CD4-positive, CD25-positive, alpha-beta regulatory T cell (primary cell): ENCODE results near the gene PLA2R1. TPM values are rescaled to one million over a fixed set of nuclear protein-coding genes. Genes with fewer than 3 reads are reported as not detected.
A peak's percentile ranks its signal among the peaks of the same experiment; 100 is the strongest.

Source experiments
- ATAC-seq, 2 donors: fragments of 150-1000 bp; cut with Tn5 transposase; one replicate each; pipeline ENCODE4 v1.10.0; 2021; ENCODE audit warnings: low read depth in 2 of 2, moderate number of reproducible peaks in 2 of 2, moderate library complexity in 1 of 2
- DNase-seq, 3 donors: peaks; one replicate each; pipeline versions ENCODE4 v3.0.0 to v3.0.0-alpha.2; 2012 to 2022; ENCODE audit warnings: mixed read lengths in 1 of 3
- H3K27ac ChIP-seq: one replicate; pipeline ENCODE4 v1.7.0; 2013; ENCODE audit warnings: mild to moderate bottlenecking, low read length; ENCODE audit not compliant: insufficient read depth, poor library complexity, severe bottlenecking
- H3K27me3 ChIP-seq: one replicate; pipeline ENCODE4 v1.7.0; 2013; ENCODE audit warnings: low read length; ENCODE audit not compliant: control insufficient read depth, insufficient read depth
- H3K36me3 ChIP-seq: one replicate; pipeline ENCODE4 v1.7.0; 2013; ENCODE audit warnings: mild to moderate bottlenecking, low read length, moderate library complexity; ENCODE audit not compliant: control insufficient read depth, insufficient read depth
- H3K4me1 ChIP-seq: 2 replicates; pipeline ENCODE4 v1.7.0; 2013; ENCODE audit warnings: mild to moderate bottlenecking, low read length; ENCODE audit not compliant: insufficient read depth, control insufficient read depth, poor library complexity, severe bottlenecking
- H3K4me3 ChIP-seq: one replicate; pipeline ENCODE4 v1.7.0; 2013; ENCODE audit warnings: low read depth, mild to moderate bottlenecking, low read length, moderate library complexity
- H3K9me3 ChIP-seq, 2 experiments: 1 replicate in 1 of 2; 2 replicates in 1 of 2; pipeline ENCODE4 v1.7.0; 2013; ENCODE audit warnings: low read length in 2 of 2, mild to moderate bottlenecking in 1 of 2, moderate library complexity in 1 of 2; ENCODE audit not compliant: control insufficient read depth in 2 of 2
- H3K27ac Mint-ChIP-seq, 3 donors: one replicate each; pipeline ENCODE4 v1.8.0; 2020 to 2022; ENCODE audit warnings: mild to moderate bottlenecking in 3 of 3, mixed read lengths in 3 of 3, moderate library complexity in 2 of 3
- H3K27me3 Mint-ChIP-seq: one replicate; pipeline ENCODE4 v1.8.0; 2022; ENCODE audit warnings: mild to moderate bottlenecking, mixed read lengths
- H3K36me3 Mint-ChIP-seq: one replicate; pipeline ENCODE4 v1.8.0; 2020; ENCODE audit warnings: mixed read lengths
- H3K4me1 Mint-ChIP-seq, 4 donors: one replicate each; pipeline ENCODE4 v1.8.0; 2020 to 2022; ENCODE audit warnings: mixed read lengths in 4 of 4, mild to moderate bottlenecking in 1 of 4
- H3K4me3 Mint-ChIP-seq, 4 donors: one replicate each; pipeline ENCODE4 v1.8.0; 2020 to 2022; ENCODE audit warnings: mild to moderate bottlenecking in 4 of 4, mixed read lengths in 4 of 4, moderate library complexity in 3 of 4
- H3K9me3 Mint-ChIP-seq, 7 donors: one replicate each; pipeline ENCODE4 v1.8.0; 2020 to 2022; ENCODE audit warnings: mixed read lengths in 7 of 7, mild to moderate bottlenecking in 3 of 7, moderate library complexity in 2 of 7
- polyA plus RNA-seq, 4 donors: library from polyadenylated mRNA; unstranded; fragments of 300-500 nt; fragmentation: Illumina TruSeq; gene quantifications; one replicate each; pipeline ENCODE4 v1.2.3, GENCODE V29; 2021
- total RNA-seq: library from RNA; stranded (reverse); gene quantifications from one replicate; pipeline ENCODE4 v1.2.3, GENCODE V29; 2022

PLA2R1 gene
- total RNA-seq, result not detected
- not detected for polyA plus RNA-seq

- Mint-ChIP-seq H3K4me1 (peaks cover 0 to 6% (median 0%) of the 10 kb centered on the region in 4 donors), H3K4me3 (peak within 1 kb of the TSS in 2 of 4 donors; percentile 9 to 36), H3K9me3 (peaks cover 0 to 10% (median 0%) of the 10 kb centered on the region in 7 donors), H3K36me3 (no peaks in the 10 kb centered on the region), H3K27ac (no peak within 1 kb of the TSS), H3K27me3 (peaks cover 46% of the 10 kb centered on the region)
- DNase-seq, result no peak
- ATAC-seq, result no peak
- Histone ChIP-seq H3K9me3 (no peaks in the 10 kb centered on the region), H3K27me3 (peaks cover 21% of the 10 kb centered on the region), H3K4me1 (peaks cover 7% of the 10 kb centered on the region), H3K4me3 (no peak within 1 kb of the TSS), H3K27ac (no peak within 1 kb of the TSS), H3K36me3 (no peaks in the 10 kb centered on the region)
These were observed at the start of gene PLA2R1 for GRCh38 chr2:160062292-160063005. Gene PLA2R1, minus strand, starts transcription at chr2:160062615. Its CDS starts 212 bp downstream, at chr2:160062403.

GRCh38 chr2:160110674-160111239 is 48.3 kb upstream of the PLA2R1 start:
- ATAC-seq (no peak), DNase-seq (no peak)
- no peaks in the 10 kb centered on the region for H3K4me1 ChIP-seq
- Mint-ChIP-seq H3K4me3 (no peak overlapping the region), H3K4me1 (no peaks in the 10 kb centered on the region), H3K27me3 (peaks cover 29% of the 10 kb centered on the region), H3K9me3 (peaks cover 0 to 2% (median 0%) of the 10 kb centered on the region in 7 donors), H3K36me3 (no peaks in the 10 kb centered on the region), H3K27ac (no peak overlapping the region)
- H3K27ac ChIP-seq, result no peak overlapping the region
- H3K27me3 ChIP-seq, result peaks cover 3% of the 10 kb centered on the region
- H3K9me3 ChIP-seq, result no peaks in the 10 kb centered on the region
- H3K4me3 ChIP-seq, result no peak overlapping the region
- no peaks in the 10 kb centered on the region for H3K36me3 ChIP-seq

- no peak overlapping the region for H3K27ac ChIP-seq
- H3K27ac Mint-ChIP-seq, result no peak overlapping the region
- H3K4me3 Mint-ChIP-seq, result no peak overlapping the region
- H3K36me3 Mint-ChIP-seq, result no peaks in the 10 kb centered on the region
- H3K4me1 ChIP-seq, result no peaks in the 10 kb centered on the region
- H3K4me1 Mint-ChIP-seq, result no peaks in the 10 kb centered on the region
- H3K4me3 ChIP-seq, result no peak overlapping the region
- peaks cover 0 to 2% (median 0%) of the 10 kb centered on the region in 7 donors for H3K9me3 Mint-ChIP-seq
- ATAC-seq (peak in 1 of 2 donors; percentile 56), DNase-seq (peak in 2 of 3 donors; percentile 45 to 57)
- peaks cover 29% of the 10 kb centered on the region for H3K27me3 Mint-ChIP-seq
- H3K36me3 ChIP-seq, result no peaks in the 10 kb centered on the region
- H3K9me3 ChIP-seq, result no peaks in the 10 kb centered on the region
- H3K27me3 ChIP-seq, result peaks cover 8% of the 10 kb centered on the region
These were observed 47.7 kb upstream of the PLA2R1 start for GRCh38 chr2:160109939-160110673.

GRCh38 chr2:160109243-160109642 is 46.8 kb upstream of the PLA2R1 start:
- H3K4me3 Mint-ChIP-seq, result no peak overlapping the region
- Histone ChIP-seq H3K27ac (no peak overlapping the region), H3K27me3 (peaks cover 8% of the 10 kb centered on the region), H3K9me3 (no peaks in the 10 kb centered on the region), H3K4me3 (no peak overlapping the region), H3K36me3 (no peaks in the 10 kb centered on the region), H3K4me1 (no peaks in the 10 kb centered on the region)
- no peaks in the 10 kb centered on the region for H3K4me1 Mint-ChIP-seq
- ATAC-seq, result no peak
- peaks cover 0 to 2% (median 0%) of the 10 kb centered on the region in 7 donors for H3K9me3 Mint-ChIP-seq
- H3K27ac Mint-ChIP-seq, result no peak overlapping the region
- H3K36me3 Mint-ChIP-seq, result no peaks in the 10 kb centered on the region
- H3K27me3 Mint-ChIP-seq, result peaks cover 29% of the 10 kb centered on the region
- no peak for DNase-seq

GRCh38 chr2:160108646-160109045 is 46.2 kb upstream of the PLA2R1 start:
- H3K27me3 Mint-ChIP-seq, result peaks cover 33% of the 10 kb centered on the region
- Histone ChIP-seq H3K9me3 (no peaks in the 10 kb centered on the region), H3K27ac (no peak overlapping the region), H3K4me1 (no peaks in the 10 kb centered on the region), H3K36me3 (no peaks in the 10 kb centered on the region), H3K4me3 (no peak overlapping the region), H3K27me3 (peaks cover 8% of the 10 kb centered on the region)
- H3K36me3 Mint-ChIP-seq, result no peaks in the 10 kb centered on the region
- peaks cover 0 to 2% (median 0%) of the 10 kb centered on the region in 7 donors for H3K9me3 Mint-ChIP-seq
- no peaks in the 10 kb centered on the region for H3K4me1 Mint-ChIP-seq
- H3K4me3 Mint-ChIP-seq, result no peak overlapping the region
- no peak overlapping the region for H3K27ac Mint-ChIP-seq
- no peak for ATAC-seq
- no peak for DNase-seq

GRCh38 chr2:160105366-160105765 is 43.0 kb upstream of the PLA2R1 start:
- Histone ChIP-seq H3K4me3 (no peak overlapping the region), H3K9me3 (no peaks in the 10 kb centered on the region), H3K27me3 (peaks cover 5% of the 10 kb centered on the region), H3K36me3 (no peaks in the 10 kb centered on the region), H3K4me1 (no peaks in the 10 kb centered on the region), H3K27ac (no peak overlapping the region)
- H3K27ac Mint-ChIP-seq, result no peak overlapping the region
- ATAC-seq, result no peak
- H3K4me3 Mint-ChIP-seq, result no peak overlapping the region
- H3K9me3 Mint-ChIP-seq, result peaks cover 0 to 2% (median 0%) of the 10 kb centered on the region in 7 donors
- no peaks in the 10 kb centered on the region for H3K4me1 Mint-ChIP-seq
- DNase-seq, result no peak
- H3K27me3 Mint-ChIP-seq, result peaks cover 34% of the 10 kb centered on the region
- H3K36me3 Mint-ChIP-seq, result no peaks in the 10 kb centered on the region

- DNase-seq (no peak), ATAC-seq (no peak)
- Histone ChIP-seq H3K27me3 (peaks cover 5% of the 10 kb centered on the region), H3K9me3 (no peaks in the 10 kb centered on the region), H3K4me3 (no peak overlapping the region), H3K4me1 (no peaks in the 10 kb centered on the region), H3K27ac (no peak overlapping the region), H3K36me3 (no peaks in the 10 kb centered on the region)
- Mint-ChIP-seq H3K9me3 (peaks cover 0 to 2% (median 0%) of the 10 kb centered on the region in 7 donors), H3K36me3 (no peaks in the 10 kb centered on the region), H3K4me3 (no peak overlapping the region), H3K27ac (no peak overlapping the region), H3K4me1 (no peaks in the 10 kb centered on the region), H3K27me3 (peaks cover 35% of the 10 kb centered on the region)
These were observed 41.7 kb upstream of the PLA2R1 start for GRCh38 chr2:160104115-160104514.
